ENCODE data around the gene CFAP299.

- TF ChIP-seq CTCF (conservative IDR thresholded peaks at IDR 0.05; ENCODE audit: low read depth, low read length) (no peak), EZH2 (IDR thresholded peaks at IDR 0.05; ENCODE audit: borderline replicate concordance, low read depth, low read length, poor library complexity, severe bottlenecking) (no peak)
These were observed 110.7 kb downstream of the CFAP299 start for GRCh38 chr4:80446248-80446647.
